ENCODE measurements around the gene RNASE12.
A peak's percentile ranks its signal among the peaks of the same experiment; 100 is the strongest.

Gene RNASE12

GRCh38 chr14:20613094-20614037 lies 22.2 kb upstream of the RNASE12 start:
- no peak for TF ChIP-seq REST (IDR thresholded peaks at IDR 0.05; ENCODE audit: insufficient read depth in 1 of 2, low read depth in 2 of 2, low read length in 2 of 2)
- peak; percentile 20 for TF ChIP-seq FOXP2 (optimal IDR thresholded peaks at IDR 0.05; ENCODE audit: borderline replicate concordance, extremely low read depth, extremely low read length, insufficient read depth)
- TF ChIP-seq POLR2AphosphoS5 (IDR thresholded peaks at IDR 0.05; ENCODE audit: low read depth, low read length) = no peak
- no peak for TF ChIP-seq SIN3A (IDR thresholded peaks at IDR 0.05; ENCODE audit: borderline replicate concordance, insufficient read depth, low read length)
- no peak for TF ChIP-seq TAF1 (IDR thresholded peaks at IDR 0.05; ENCODE audit: borderline replicate concordance, insufficient read depth, low read length)

- TF ChIP-seq FOXP2 (optimal IDR thresholded peaks at IDR 0.05; ENCODE audit: borderline replicate concordance, extremely low read depth, extremely low read length, insufficient read depth) (no peak), POLR2AphosphoS5 (IDR thresholded peaks at IDR 0.05; ENCODE audit: low read depth, low read length) (no peak), REST (IDR thresholded peaks at IDR 0.05; ENCODE audit: insufficient read depth in 1 of 2, low read depth in 2 of 2, low read length in 2 of 2) (no peak), SIN3A (IDR thresholded peaks at IDR 0.05; ENCODE audit: borderline replicate concordance, insufficient read depth, low read length) (no peak), TAF1 (IDR thresholded peaks at IDR 0.05; ENCODE audit: borderline replicate concordance, insufficient read depth, low read length) (no peak)
These were observed 21.2 kb upstream of the RNASE12 start for GRCh38 chr14:20612403-20612802.

- TF ChIP-seq TAF1 (IDR thresholded peaks at IDR 0.05; ENCODE audit: borderline replicate concordance, insufficient read depth, low read length) (no peak), SIN3A (IDR thresholded peaks at IDR 0.05; ENCODE audit: borderline replicate concordance, insufficient read depth, low read length) (no peak), REST (IDR thresholded peaks at IDR 0.05; ENCODE audit: insufficient read depth in 1 of 2, low read depth in 2 of 2, low read length in 2 of 2) (no peak), POLR2AphosphoS5 (IDR thresholded peaks at IDR 0.05; ENCODE audit: low read depth, low read length) (no peak), FOXP2 (optimal IDR thresholded peaks at IDR 0.05; ENCODE audit: borderline replicate concordance, extremely low read depth, extremely low read length, insufficient read depth) (no peak)
These were observed 20.1 kb upstream of the RNASE12 start for GRCh38 chr14:20611277-20611676.

GRCh38 chr14:20610002-20610765 lies 19.0 kb upstream of the RNASE12 start:
- TF ChIP-seq TAF1 (IDR thresholded peaks at IDR 0.05; ENCODE audit: borderline replicate concordance, insufficient read depth, low read length) (no peak), POLR2AphosphoS5 (IDR thresholded peaks at IDR 0.05; ENCODE audit: low read depth, low read length) (no peak)

GRCh38 chr14:20609215-20610001 lies 18.2 kb upstream of the RNASE12 start:
- no peak for TF ChIP-seq REST (IDR thresholded peaks at IDR 0.05; ENCODE audit: insufficient read depth in 1 of 2, low read depth in 2 of 2, low read length in 2 of 2)
- TF ChIP-seq POLR2AphosphoS5 (IDR thresholded peaks at IDR 0.05; ENCODE audit: low read depth, low read length) = no peak
- no peak for TF ChIP-seq TAF1 (IDR thresholded peaks at IDR 0.05; ENCODE audit: borderline replicate concordance, insufficient read depth, low read length)
- no peak for TF ChIP-seq SIN3A (IDR thresholded peaks at IDR 0.05; ENCODE audit: borderline replicate concordance, insufficient read depth, low read length)
- TF ChIP-seq FOXP2 (optimal IDR thresholded peaks at IDR 0.05; ENCODE audit: borderline replicate concordance, extremely low read depth, extremely low read length, insufficient read depth) = no peak

Data from PFSK-1 (cell line).